DMS153 treated with DMSO at 0.1 percent for 48 hours (cell line): Measurements from ENCODE around the gene IGSF11.

Experiments used
- DNase-seq: peaks from one replicate; lab custom pipeline; 2025; ENCODE audit not compliant: unreplicated experiment; lab: John Stamatoyannopoulos, UW

IGSF11 gene

DNA sequence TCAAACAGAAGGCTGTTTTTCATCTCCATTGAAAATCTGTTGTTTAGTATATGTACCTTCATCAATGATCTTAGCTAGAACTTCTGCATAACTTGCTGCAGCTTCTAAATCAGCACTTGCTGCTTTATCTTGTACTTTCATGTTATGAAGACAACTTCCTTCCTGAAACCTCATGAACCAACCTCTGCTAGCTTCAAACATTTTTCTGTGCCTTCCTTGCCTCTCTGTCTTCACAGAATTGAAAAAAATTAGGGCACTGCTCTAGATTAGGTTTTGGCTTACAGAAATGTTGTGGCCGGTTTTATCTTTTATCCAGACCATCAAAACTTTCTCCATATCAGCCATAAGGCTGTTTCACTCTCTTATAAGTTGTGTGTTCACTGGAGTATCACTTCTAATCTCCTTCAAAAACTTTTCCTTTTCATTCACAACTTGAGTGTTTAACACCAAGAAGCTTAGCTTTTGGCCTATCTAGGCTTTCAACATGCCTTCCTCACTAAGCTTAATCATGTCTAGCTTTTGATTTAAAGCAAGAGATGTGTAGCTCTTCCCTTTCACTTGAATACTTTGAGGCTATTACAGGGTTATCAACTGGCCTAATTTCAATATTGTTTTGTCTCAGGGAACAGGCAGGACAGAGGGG, 78.6 kb downstream of the IGSF11 start:
- DNase-seq, result no peak

DNA sequence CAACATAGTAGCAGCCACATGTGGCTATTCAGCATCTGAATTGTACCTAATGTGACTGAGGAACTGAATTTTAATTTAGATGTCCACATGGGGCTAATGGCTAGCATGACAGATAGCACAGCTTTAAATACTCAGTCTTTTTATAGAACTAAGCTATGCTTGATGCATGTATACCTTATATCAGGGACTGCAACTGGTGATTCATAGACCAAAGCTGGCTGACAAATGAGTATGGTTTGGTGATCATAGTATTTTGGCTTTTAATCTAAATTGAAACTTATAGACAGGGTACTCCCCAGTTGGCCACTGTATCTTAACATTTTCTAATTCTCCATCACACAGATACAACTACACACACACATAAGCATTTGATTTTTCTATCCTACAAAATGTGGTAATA, 83.6 kb downstream of the IGSF11 start:
- DNase-seq, result no peak

DNA sequence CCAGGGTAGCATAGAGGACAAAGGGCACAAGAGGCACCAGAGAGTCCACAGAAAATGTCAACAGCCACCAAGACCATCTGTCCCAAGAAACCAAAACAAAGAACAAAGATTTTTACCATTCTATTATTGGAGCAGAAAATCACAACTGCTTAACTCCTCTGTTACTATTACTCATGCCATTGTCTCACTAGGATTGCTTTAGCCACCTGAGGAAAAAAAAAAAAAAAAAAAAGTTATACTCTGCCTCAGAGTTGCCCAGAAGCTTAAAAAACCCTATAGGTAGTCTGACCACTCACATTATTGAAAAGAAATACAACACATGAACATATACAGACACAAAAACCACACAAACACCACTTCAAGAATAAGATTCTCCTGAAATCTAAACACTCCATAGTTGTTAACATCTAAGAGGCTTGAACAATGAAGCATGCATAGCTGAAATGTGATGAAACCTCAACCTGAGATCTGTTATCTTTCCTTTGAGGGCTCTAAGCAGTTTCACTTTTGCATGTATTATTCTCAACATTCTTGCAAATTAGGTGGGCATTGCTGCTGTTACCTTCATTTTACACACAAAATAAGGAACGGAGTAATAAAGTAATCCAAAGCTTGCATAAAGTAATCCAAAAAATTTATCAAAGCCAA, 85.4 kb downstream of the IGSF11 start:
- no peak for DNase-seq

DNA sequence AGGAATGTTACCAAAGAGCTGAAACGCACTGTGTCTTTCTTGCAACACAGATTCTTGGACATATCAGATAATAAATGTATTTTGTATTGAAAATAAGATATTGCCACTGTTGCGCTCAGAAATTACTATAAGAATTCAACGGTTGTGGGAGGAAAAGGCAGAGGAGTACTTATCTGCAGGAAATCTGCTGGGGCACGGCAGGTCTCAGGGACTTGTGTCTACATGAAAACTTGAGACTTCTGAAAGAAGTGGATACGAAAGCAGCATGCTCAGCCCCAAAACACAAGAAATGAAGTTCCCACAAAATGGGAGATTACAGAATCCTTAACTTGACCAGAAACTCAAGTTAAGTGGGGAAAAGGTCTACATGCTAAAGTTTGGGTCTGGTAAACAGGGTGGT, 86.5 kb downstream of the IGSF11 start:
- no peak for DNase-seq

DNA sequence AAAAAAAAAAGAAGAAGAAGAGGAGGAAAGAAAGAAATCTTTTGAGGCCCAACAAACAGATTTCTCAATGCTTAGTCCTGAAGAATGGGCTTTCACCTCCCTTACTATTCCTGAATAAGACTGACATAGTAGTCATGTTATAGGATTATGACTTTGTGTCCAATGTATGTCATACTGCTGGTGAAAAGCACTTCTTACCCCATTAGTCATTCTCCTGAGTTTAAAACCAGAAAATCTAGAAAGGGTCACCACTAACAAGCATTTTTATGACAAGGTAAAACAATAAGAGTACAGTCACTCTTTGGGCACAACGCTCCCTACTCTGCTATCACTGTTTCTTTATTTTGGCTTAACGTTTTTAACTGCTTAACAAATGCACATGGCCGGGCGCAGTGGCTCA, 88.2 kb downstream of the IGSF11 start:
- DNase-seq, result no peak

DNA sequence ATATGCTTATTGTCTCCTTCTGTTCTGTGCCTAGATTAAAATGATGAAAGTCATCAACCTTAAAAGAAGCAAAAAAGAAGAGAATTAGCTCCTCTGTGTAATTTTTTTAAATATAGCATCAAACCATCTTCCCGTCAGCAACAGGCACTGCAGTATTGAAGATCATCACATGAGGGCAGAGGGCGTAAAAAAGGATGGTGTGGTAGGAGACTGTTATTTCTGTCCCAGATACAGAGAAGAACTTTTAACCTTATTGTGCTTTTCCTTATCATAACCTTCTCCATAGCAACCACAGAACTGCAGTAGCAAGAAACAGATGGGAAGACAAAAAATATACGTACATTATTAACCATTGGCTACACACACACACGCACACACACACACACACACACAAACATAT, 88.8 kb downstream of the IGSF11 start:
- no peak for DNase-seq

DNA sequence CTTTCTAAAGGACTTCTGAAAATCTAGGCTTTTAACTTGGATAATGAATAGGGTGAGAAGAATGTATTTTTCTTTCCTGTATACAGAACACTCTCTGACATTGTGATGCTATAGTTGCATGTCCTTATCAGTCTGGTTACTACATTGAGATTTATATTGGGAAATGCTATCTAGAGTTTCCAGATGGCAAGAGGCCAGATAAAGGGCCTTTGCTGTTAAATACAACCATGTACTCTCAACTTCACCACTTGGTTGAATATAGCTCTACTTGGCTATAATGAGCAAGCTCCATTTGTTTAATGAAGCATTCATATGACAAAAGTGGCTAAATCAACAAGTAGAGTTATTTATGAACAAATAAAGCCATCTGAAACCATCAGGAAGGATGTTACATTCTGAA, 91.0 kb downstream of the IGSF11 start:
- no peak for DNase-seq

DNA sequence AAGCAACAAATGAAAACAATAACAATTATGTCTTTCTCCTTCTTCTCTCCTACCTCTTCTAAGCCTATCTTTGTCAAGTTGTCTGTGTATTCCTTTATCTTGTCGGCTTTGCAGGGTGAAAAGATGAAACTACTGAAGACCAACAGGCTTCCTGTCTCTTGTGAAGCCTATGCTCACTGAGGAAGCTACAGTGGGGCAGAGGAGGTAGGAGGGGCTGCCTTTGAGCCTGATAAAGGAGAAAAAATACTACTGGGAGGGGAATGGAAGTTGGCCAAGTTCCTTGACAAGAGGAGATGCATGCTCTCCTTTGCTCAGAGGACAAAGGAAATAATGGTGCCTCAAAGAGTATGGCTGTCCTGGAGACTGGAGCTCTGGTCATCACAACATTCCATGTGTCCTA, 92.0 kb downstream of the IGSF11 start:
- no peak for DNase-seq

DNA sequence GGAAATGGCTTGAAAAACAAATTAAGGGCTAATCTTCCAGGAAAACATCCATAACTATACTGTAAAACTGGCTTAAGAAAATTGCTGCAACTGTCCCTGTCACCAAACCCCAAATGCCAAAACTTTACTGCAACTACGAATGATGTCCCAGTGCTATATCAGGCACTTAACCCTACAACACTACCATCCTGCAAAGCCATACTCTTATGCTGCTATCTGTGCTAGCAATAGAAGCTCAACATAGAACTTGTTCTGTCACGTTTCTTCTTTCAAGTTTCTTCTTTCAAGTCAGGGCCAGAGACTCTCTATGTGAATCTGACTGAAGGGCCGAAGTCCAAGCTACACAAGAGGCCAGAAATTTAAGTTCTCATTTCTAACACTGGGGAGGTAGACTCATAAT, 92.5 kb downstream of the IGSF11 start:
- DNase-seq, result no peak

DNA sequence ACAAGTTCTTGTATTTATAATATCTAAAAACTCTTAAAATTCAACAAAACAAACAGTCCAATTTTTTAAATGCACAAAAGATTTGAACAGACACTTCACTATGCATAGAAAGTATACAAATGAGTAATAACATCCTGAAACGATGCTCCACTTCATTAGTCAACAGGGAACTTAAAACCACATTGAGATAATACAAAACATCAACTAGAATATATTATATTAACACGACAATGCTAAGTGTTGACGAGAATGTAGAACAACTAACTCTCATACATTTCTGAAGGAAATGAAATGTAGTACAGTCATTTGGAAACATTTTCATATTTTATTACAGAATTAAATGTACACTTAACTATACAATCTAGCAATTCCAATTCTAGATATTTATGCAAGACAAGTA, 93.4 kb downstream of the IGSF11 start:
- no peak for DNase-seq

DNA sequence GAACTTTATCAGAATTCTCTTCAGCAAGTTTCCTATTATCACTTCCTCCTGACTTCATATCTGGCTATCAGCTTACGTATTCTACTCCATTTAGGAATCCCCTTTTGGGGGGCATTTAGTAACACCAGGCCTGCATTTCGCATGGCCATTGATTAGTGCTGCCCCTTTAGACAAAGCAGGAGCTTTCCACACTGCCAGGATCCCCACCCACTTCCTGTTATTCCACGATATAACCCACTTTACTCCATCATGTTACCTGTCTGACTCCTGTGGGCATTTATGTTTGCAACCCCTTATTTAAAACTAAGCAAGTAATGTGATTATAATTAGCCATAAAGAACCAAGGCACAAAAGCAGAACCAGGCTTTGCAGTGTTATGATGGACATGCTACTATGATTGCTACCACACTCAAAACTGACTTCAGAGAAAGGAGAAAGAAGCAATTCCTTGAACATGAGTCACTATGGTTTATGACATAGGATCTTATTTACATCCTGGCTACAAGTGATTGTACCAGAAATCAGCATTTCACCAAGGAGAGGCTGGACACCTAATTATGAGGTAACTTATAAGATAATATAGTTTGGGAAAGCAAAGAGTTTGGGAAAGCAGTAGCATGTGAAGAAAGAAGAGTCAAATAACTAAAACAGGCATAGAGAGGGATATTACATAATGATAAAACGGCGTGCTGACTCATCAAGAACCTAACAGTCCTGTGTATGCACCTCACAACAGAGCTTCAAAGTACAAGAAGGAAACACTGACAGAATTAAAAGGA, 96.3 kb downstream of the IGSF11 start:
- no peak for DNase-seq

DNA sequence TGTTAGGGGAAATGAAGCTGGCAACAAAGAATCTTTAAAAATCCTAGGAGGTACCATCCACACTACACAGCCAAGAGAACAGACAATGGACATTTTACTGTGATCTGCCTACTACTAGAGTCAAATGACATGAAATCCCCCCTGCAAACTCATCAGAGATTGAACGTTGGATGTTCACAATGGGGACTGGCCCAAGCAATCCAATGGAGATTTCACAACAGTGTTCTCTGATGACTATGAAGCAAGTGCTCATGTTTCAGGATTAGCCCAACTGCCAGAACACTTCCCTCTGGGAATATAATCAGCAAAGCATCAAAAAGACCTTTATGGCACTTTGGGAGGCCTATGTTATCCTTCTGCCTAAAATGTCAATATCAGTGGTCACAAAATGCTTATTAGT, 97.8 kb downstream of the IGSF11 start:
- DNase-seq, result no peak

DNA sequence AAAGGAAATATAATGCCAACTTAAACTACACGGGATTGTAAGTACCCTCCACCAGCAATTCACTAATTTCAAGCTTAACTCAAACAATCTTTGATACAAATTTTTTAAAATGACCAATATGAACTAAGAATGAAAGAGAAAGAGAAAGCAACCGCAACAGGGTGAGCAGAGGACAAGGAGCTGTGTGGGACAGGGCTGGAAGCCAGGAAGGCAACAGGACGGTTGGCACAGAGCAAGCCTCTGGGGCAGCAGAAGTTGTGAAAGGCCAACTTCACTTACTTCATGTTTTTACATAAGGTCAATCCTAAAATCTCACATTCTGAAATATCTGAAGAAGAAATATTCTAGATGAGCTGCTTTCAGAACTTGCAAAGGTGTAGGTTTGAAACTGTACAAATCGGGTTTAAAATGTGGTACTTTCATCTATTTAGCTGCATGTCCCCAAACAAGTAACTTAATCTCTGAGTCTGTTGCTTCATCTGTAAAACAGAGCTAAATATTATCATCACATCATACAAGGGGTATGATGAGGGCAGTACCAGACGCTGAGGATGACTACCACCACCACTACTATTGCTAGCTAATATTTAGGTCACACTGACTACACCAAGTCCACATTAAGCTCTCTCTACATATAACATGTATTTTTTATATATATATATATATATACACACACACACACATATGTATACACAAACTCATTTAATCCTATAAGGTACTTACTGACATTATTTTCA, 101.7 kb downstream of the IGSF11 start:
- no peak for DNase-seq

DNA sequence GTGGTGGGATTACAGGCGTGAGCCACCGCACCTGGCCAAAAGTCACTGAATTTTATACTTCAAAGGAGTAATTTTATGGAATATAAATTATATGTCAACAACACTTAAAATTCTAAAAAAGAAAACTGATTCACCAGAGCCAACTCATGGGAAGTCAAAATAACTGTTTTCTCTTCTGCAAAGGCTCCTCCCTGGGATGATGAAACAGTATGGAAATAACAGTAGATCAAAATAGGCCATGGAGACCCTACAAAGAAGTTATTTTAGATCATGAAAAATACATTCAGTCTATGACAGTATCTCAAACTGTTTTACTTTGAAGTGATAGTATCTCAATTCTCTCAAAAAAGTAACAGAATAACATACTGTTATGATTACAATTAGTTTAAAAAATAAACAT, 102.7 kb downstream of the IGSF11 start:
- DNase-seq, result no peak

DNA sequence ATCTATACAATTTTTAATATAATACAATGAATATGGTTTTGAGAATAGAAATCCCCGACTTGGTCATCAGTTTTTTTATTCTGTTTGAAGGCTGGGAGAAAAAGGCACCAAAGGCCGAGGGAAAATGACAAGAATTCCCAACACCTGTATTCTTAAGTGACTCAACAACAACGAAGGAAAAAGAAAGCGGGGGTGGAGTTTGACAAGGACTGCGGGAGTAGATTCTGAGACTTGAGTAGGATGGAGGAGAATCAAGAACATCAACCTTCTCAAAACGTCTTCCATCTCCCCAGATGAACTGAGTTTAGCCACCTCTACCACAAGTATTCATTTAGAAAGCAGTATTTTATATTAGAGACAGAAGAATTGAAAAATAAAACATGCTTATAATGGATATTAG, 107.2 kb downstream of the IGSF11 start:
- no peak for DNase-seq

DNA sequence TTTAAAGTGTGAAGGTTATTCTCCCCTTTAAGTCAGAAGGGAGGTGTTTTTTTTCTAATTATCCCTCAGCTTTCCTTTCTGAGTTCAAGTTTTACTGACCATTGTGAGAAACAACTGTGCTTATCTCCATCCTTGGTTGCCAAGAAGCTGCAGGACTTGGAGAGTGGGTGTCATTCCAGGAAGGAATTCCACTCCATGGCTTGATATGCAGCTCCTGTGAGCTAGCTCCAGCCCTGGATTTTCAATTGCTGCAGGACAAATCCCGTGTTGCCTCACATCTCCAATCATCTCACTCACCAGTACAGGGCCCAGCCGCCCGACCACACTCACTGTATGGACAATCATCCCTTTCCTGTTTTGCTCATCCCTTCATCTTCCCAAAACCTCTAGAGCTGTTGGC, 122.5 kb downstream of the IGSF11 start:
- DNase-seq, result no peak

DNA sequence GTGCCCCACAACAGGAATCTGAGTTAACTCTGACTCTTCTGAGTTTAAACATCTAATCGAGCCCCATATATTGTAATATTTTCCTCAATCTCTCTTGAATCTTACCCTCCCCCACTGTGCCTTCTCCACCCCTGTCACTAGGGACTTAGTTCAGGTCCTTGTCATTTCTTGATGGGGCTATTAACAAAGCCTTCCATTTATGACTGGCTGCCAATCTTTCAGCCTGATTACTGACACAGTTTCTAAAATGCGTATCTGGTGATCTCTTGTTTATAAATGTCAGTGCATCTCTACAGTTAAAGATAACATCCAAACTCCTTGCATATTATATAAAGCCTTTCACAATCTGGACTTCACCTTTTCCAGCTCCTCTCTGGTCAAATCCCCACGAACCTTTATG, 124.3 kb downstream of the IGSF11 start:
- DNase-seq, result no peak

DNA sequence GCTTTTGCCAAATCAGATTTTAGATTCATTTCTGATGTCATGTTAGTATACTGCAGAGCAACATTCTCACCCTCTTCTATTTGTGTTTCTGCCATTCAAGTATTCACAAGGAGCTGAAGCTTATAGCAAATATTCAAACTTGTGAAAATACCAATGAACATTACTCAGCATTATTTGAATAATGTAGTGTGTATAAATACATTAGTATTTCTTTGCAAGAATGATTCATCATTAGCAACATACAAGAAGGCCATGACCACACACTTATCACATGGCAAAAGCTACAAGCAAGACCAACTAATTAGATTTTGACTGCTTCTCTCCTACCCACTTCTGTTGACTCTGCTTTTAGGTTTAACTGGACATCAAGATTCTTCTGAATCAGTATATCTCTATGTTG, 124.9 kb downstream of the IGSF11 start:
- DNase-seq, result no peak

DNA sequence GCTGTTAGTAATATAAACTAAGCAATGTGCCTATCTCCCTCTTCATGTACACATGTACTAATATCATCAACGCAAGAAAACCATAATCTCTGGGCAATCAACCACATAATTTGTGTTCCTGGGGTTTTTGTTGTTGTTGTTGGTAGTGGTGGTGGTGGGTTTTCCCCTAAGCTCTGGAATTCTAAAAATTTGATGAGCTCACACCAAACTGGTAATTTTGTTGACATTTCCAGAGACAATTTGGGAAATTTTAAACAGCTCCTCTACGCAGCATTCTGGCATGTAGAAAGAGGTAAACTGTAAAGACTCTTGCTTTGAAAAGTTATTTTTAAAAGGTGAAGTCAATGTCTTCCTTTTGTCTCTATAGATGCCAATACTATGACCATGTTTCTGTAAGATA, 126.7 kb downstream of the IGSF11 start:
- no peak for DNase-seq

DNA sequence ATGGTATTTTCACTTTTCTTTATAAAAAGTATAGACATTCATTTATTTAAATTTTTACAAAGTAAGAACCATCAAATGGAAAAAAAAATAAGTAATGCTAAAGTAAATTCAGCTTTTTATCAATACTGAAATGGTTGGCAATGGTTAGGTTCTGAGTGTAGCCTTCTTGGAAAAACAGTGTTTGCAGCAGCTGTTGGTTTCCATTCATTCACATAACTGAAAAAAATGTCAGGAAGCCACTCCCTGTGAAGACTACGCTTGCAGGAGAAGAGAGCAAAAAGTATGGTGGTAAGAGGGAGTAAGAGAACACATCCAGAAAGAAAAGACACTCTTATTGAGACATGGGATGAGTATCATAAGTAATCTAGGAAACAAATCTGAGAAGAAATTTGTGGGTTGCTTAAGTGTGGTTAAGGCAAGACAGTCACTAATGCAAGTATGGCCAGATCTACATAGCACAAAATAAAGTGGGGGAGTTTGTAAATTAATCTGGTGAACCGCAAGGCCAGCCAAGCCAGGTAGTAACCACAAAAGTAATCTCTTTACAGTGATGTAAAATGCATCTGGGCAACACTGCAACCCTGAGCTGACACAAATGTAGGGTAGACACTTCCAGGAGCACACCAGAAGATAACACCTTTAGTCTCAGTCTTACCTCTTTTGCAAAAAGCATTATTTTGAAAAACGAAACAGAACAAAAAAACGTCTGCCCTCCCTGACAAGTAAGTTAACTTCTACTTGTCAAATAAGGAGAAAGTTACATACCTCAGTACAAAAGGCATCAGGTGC, 133.7 kb downstream of the IGSF11 start:
- DNase-seq, result no peak

DNA sequence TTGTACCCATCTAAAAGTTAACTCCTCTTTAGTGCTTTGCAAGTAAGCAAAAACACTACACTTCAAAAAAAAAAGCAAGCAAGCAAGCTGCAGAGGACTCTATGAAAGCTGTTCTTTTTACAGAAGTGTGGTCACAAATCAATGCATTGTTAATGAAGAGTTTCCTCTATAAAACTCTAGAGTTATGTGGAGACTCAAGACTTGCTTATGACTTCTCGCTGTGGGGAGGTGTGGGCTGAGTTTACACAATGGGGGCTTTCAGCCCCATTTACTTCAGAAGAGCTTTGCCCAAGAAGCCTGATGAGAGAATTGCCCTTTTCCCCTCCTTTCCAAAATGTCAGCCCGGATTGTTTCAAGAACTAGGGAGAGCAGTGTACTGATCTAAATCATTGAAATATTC, 144.4 kb downstream of the IGSF11 start:
- DNase-seq, result no peak
